T1000 (cell line): ENCODE results near the gene RBCK1.
"Not testable (repeated sequence)": the region's sequence is repeated elsewhere in the genome, so short reads cannot be mapped to it uniquely, and the experiment has no call there.

Experiments
- DNase-seq: peaks from one replicate; lab custom pipeline; 2025; ENCODE audit warnings: mixed read lengths; lab: John Stamatoyannopoulos, UW

RBCK1 gene

DNA sequence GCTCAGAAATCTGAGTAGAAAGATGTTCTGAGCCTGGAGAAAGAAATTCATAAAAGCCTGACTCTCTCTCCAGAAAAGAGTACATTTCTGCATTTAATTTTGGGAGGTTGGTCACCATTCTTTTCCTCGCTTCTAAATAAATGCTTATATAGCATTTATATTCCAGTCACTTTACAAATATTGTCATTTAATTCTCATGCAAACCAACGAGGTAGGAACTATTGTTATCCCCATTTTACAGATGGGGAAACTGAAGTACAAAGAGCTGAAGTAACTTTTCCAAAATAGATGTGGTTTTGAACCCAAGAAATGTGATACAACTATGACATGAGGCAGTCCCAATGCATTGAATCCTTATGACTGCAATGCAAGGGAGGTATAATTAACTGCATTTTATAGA, 32.0 kb upstream of the RBCK1 start:
- DNase-seq, result no peak

DNA sequence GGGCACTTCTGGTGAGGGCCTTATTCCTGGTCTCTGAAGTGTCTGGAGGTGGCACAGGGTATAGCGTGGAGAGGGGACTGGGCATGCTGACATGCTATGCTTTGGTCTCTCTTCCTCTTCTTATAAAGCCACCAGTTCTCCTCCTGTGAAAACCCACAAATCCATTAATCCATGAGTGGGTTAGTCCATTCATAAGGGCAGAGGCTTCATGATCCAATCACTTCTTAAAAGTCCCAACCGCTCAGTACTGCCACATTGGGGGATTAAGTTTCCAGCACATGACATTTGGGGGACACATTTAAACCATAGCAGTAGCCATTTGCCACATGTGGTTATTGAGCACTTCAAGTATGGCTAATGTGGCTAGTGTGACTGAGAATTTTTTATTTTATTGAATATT, 31.3 kb upstream of the RBCK1 start:
- DNase-seq, result no peak

DNA sequence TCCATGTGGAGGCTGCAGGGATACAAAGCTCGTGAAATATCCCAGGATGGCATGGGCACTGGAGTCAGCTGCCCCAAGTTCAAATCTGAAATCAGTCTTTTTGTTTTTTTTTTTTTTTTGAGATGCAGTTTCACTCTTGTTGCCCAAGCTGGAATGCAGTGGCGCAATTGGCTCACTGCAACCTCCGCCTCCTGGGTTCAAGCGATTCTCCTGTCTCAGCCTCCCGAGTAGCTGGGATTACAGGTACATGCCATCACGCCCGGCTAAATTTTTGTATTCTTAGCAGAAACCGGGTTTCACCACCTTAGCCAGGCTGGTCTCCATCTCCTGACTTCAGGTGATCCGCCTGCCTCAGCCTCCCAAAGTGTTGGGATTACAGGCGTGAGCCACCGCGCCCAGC, 30.5 kb upstream of the RBCK1 start:
- DNase-seq, result not testable (repeated sequence)

DNA sequence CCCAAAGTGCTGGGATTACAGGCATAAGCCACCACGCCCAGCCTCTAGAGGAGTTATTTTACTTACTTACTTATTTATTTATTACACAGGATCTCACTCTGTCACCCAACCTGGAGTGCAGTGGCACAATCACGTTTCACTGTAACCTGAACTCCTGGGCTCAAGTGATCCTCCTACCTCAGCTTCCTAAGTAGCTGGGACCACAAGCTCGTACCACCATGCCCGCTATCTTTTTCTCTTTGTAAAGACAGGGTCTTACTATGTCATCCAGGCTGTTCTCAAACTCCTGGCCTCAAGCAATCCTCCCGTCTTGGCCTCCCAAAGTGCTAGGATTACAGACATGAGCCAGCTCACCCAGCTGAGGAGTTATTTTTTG, 29.1 kb upstream of the RBCK1 start:
- no peak for DNase-seq

DNA sequence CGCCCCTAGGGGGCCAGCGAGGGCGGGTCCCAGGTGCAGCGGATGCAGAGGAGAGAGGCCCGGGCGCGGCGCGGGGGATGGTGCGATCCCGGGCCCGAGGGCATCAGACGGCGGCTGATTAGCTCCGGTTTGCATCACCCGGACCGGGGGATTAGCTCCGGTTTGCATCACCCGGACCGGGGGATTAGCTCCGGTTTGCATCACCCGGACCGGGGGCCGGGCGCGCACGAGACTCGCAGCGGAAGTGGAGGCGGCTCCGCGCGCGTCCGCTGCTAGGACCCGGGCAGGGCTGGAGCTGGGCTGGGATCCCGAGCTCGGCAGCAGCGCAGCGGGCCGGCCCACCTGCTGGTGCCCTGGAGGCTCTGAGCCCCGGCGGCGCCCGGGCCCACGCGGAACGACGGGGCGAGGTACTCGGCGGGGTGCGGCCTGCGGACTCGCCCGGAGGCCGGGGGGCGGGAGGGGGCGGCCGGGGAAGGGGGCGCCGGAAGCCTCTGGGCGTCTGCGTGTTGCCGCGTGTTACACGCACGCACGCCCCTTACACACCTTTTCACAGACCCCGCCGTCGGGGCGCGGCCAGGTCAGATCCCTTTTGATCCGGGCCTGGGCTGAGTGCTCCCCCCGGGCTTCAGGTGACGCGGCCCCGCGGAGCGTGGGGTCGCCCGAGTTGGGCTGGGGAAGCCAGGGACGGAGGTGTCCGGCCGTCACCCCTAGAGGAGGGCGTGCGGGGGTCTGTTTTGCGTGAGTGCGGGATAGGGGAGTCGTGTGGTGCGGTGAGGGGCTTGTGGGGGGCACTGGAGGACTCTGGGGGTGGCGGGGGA, 27.1 kb upstream of the RBCK1 start:
- DNase-seq, result no peak

DNA sequence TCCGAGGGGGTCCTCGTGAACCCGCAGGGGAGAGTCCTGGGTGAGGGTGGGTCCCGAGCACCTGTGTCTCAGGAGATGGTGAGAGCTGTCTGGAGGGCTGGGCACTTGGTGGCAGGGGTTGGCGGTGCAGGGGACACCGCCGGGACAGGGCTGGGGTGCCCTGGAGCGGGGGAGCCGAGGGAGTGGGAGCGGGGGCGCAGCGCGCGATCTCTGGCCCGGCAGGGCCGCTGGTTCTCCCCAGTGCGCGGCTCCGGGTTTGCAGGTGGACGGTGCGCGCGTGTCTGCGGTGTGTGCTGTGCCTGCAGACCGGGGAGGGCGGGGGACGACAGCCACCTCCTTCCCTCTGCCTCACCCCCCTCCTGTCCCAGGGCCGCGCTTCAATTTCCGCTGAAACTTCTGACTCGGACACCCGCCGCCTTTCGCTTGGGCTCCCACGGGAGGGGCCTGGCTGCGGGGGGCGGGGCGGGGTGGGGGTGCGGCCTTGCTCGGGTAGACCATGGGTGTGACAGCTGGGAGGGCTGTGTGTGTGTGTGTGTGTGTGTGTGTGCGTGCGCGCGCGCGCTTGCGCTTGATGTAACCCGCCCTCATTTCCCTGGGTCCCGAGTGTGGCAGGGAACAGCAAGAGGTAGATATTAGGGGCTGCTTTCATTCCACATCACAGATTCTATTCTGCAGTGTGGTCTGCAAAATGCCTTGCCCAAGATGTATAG, 26.4 kb upstream of the RBCK1 start:
- DNase-seq, result no peak

DNA sequence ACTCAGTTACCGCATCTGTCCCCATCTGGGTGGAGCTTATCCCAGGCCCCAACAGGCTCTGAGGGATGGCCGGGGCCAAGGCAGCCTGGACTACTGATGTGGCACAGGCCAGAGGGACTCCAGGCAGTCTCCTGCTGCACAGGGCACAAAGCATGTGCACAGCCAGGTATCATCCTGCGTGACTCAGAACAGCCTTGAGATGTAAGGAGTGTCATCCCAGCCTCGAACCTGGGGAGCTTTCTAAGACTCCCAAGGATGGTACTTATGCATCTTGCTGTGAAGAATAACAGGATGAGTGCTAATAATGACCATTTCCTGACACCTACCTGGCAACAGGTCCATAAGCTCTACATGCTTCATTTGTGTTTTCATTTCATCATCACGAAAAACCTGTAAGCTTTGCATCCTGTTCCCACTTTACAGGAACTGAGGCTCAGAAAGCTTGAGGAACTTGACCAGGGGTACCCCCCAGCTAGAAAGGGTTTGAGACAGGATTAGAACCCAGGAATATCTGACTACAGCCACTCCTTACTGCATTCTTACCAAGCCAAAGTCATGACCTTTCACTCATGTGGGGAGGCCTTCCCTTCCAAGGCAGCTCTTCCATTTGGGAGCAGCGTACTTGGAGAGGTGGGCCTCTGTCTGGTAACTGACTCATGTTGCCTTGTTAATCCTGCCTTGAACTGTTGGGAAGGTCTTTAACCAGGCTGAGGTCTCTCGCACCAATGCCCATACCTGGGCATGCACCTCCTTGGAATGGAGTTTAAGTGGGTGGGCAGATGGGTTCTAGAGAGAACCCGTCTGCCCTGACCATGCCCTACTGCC, 25.6 kb upstream of the RBCK1 start:
- no peak for DNase-seq

DNA sequence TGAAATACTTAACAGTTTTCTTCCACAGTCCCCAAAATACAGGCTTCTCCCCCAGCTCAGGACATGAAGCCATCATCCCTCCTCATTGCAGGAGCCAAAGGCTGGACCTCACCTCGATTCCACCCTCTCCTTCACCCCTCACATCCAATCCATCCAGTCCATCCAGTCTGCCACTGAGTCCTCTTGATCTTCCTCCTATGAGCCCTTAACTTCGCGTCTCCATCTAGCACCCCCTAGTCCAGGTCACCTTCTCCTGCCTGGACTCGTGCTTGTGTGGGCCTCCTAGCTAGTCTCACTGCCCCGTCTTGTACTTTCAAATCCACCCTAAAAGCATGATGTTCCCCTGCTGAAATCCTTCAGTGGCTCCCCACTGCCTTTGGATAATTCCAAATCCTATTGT, 24.2 kb upstream of the RBCK1 start:
- DNase-seq, result no peak

DNA sequence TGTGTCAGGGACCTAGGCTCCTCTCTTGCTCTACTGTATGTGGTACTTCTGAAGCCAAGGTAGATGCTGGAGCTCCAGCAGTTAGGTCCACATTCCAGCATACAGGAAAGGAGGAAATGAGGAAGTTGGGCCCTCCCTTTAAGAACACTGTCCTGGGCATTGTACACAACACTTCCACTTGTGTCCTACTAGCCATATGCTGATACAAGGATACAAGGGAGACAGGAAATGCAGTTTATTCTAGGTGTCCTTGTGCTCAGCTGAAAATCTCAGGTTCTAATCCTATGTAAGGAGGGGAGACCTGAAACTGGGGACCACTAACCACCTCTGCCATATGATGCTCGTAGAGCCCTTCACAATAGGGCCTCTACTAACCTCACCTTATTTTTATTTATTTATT, 23.4 kb upstream of the RBCK1 start:
- no peak for DNase-seq

DNA sequence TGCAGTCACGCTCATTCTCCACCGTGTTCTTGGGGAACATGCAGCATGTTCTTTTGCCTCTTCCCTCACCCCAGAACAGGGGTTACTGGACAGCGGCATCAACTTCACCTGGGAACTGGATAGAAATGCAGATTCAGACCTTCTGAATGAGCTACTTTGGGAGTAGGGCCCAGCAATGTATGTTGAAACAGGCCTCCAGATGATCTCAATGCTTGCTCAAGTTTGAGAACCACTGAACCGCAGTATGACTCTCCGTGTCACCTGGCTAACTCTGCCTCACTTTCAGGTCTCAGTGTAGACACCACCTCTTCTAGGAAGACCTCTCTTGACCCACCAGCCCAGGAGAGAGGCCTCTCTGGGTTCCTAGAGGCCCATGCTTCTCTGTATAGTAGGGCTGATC, 22.7 kb upstream of the RBCK1 start:
- no peak for DNase-seq

DNA sequence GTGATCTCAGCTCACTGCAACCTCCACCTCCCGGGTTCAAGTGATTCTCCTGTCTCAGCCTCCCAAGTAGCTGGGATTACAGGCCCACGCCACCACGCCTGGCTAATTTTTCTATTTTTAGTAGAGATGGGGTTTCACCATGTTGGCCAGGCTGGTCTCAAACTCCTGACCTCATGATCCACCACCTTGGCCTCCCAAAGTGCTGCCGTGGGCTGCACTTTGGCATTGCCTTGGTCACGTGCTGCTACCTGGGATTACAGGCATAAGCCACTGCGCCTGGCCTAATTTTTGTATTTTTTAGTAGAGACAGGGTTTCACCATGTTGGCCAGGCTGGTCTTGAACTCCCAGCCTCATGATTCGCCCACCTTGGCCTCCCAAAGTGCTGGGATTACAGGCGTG, 21.5 kb upstream of the RBCK1 start:
- DNase-seq, result not testable (repeated sequence)

DNA sequence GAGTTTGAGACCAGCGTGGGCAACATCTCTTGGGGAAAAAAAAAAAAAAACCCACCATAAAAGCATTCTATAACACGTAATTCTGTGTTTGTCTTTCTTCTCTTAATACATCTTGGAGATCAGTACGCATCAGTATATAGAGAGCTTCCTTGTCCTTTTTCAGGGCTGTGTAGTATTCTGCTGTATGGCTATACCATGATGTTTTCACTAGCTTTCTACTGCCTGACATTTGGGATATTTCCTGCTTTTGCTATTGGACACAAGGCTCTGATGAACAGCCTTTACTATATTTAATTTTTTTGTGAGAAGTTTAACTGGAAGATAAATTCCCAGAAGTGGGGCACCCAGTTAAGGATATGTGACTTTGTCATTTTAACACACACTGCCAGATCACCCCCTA, 20.6 kb upstream of the RBCK1 start:
- no peak for DNase-seq

DNA sequence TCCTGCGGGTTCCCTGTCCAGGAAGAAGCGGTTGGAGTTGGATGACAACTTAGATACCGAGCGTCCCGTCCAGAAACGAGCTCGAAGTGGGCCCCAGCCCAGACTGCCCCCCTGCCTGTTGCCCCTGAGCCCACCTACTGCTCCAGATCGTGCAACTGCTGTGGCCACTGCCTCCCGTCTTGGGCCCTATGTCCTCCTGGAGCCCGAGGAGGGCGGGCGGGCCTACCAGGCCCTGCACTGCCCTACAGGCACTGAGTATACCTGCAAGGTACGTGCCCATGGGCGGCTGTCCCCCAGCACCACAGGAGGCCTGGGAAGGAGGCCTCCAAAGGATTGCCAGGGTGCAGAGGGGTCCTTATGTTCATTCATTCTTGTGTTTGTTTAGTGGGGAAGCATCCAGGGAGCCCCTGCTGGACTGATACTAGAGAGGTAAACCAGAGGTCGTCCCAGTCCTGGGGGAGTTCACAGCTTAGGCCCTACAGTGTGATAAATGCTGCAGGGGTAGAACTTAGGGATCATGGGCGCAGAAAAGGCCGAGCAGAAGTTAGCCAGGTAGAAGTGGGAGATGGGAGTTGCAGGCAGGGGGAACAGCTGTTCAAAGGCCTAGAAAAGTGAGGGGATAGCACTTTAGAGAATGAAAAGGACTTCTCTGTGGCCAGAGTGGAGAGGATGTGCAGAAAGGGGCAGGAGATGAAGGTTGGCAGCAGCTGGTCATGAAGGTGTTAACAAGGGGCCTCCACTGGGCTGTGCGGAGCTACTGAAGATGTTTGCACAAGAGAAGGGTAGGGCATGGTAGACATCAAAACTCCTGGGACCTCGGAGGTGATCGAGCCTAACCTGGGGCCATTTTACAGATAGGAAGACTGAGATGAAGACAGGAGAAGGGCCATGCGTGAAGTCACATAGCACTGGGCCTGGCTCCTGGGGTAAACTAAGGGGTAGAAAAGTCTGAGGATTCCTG, 19.8 kb upstream of the RBCK1 start:
- DNase-seq, result no peak

DNA sequence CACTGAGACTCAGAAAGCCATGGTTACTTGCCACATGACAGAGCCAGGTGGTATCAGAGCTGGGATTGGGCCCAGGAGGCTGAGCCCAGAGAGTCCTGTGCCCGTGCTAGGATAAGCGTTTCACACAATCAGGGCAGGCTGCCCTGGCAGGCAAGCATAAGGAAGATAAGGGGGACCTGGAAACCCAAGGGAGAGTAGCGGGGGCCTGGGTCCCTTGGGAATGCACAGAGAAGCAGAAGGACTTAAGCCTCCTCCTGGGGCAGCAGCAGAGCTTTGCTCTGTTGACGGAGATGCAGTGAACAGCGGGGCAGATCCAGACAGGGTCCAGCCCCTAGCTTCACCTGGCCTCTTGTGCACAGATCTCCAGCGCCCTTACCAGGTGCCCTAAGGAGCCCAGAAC, 18.9 kb upstream of the RBCK1 start:
- DNase-seq, result no peak

DNA sequence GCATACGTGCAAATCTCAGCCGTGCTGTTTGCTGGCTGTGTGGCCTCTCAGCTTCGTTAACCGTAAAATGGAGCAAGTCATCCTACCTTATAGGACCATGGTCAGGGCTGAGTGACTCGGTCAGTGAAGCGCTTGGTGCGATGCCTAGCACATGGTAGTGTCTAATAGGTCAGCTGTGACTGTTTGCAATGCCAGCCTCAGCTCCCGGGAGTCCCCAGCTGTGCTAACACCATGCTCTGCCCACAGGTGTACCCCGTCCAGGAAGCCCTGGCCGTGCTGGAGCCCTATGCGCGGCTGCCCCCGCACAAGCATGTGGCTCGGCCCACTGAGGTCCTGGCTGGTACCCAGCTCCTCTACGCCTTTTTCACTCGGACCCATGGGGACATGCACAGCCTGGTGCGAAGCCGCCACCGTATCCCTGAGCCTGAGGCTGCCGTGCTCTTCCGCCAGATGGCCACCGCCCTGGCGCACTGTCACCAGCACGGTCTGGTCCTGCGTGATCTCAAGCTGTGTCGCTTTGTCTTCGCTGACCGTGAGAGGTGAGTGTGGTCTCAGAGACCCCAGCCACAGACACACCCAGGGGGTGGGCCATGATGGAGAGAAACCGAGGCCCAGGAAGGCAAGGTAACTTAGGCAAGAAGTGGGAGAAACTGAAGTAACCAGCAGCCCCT, 16.9 kb upstream of the RBCK1 start:
- no peak for DNase-seq

DNA sequence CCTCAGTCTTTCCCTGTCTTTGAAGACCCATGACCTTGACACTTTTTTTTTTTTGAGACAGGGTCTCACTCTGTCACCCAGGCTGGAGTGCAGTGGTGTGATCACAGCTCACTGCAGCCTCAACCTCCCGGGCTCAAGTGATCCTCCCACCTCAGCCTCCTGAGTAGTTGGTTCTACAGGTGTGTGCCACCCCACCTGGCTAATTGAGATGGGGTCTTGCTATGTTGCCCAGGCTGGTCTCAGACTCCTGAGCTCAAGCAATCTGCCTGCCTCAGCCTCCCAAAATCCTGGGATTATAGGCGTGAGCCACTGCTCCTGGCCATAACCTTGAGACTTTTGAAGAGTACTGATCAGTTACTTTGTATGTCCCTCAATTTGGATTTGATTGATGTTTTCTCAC, 14.8 kb upstream of the RBCK1 start:
- DNase-seq, result not testable (repeated sequence)

DNA sequence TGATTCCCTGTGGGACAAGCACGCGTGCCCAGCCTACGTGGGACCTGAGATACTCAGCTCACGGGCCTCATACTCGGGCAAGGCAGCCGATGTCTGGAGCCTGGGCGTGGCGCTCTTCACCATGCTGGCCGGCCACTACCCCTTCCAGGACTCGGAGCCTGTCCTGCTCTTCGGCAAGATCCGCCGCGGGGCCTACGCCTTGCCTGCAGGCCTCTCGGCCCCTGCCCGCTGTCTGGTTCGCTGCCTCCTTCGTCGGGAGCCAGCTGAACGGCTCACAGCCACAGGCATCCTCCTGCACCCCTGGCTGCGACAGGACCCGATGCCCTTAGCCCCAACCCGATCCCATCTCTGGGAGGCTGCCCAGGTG, 11.9 kb upstream of the RBCK1 start:
- no peak for DNase-seq

DNA sequence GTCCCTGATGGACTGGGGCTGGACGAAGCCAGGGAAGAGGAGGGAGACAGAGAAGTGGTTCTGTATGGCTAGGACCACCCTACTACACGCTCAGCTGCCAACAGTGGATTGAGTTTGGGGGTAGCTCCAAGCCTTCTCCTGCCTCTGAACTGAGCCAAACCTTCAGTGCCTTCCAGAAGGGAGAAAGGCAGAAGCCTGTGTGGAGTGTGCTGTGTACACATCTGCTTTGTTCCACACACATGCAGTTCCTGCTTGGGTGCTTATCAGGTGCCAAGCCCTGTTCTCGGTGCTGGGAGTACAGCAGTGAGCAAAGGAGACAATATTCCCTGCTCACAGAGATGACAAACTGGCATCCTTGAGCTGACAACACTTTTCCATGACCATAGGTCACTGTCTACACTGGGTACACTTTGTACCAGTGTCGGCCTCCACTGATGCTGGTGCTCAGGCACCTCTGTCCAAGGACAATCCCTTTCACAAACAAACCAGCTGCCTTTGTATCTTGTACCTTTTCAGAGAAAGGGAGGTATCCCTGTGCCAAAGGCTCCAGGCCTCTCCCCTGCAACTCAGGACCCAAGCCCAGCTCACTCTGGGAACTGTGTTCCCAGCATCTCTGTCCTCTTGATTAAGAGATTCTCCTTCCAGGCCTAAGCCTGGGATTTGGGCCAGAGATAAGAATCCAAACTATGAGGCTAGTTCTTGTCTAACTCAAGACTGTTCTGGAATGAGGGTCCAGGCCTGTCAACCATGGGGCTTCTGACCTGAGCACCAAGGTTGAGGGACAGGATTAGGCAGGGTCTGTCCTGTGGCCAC, 11.3 kb upstream of the RBCK1 start:
- no peak for DNase-seq

DNA sequence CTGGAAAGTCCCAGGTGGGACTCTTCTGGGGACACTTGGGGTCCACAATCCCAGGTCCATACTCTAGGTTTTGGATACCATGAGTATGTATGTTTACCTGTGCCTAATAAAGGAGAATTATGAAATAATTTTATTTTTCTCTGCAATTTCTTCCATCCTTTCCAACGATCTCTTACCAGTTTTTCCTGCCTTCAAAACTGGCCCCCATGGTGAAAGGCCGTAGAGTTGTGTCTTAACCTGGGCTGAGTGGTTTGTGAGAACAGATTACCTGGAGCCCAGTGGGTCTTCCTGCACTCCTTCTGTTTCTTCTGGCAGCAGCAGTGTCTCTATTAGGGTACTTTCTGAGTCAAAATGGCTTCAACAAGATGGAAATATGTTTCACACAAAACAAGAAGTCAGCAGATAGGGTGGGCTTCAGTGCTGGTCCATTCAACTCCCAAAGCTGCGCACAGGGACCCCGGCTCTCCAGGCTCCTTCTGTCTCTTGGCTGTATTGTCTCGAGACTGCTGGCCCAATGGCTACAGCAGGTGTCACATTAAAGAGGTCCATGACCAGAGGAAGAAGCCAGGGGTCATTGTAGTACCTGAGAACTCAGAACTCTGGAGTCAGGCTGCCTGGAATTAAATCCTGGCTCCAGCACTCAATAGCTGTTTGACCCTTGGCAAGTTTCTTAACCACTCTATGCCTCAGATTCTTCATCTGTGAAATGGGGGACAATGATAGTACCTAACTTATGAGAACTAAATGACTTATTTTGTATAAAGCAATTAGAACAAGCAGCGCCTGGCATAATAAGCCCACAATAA, 10.5 kb upstream of the RBCK1 start:
- DNase-seq, result no peak
